Measurements from ENCODE around the gene CYTH1. TPM values are rescaled to one million over a fixed set of nuclear protein-coding genes. Genes with fewer than 3 reads are reported as not detected.

CYTH1 gene
- total RNA-seq, 1 experiment from 2014 or later: 46.7 TPM

DNA sequence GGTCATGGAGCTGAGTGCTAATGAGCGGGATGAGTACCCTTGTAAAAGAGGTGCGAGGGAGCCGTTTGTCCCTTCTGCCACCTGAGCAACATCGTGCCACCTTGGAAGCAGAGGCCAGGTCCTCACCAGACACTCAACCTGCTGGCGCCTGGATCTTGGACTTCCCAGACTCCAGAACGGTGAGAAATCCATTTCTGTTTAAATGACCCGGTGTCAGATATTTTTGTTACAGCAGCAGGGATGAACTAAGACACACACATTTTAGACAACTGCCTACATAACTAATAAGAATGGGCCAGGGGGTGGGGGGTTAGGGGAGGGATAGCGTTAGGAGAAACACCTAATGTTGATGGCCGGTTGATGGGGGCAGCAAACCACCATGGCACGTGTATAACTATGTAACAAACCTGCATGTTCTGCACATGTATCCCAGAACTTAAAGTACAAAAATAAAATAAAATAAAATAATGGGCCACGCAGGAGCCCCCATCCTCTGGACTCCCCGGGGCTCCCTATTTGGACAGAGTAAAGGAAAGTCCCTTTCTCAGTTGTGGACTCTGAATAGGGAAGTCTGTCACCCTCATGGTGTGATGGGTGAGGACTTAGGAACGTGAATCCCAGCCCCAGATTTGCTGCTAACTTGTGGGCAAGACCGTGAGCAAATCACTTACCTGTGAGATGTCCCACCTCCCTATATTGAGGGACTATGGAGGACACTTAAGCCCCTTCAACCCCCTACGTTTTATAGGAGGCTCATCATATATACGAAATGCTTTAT, 144.2 kb downstream of the CYTH1 start:
- no peaks in the 10 kb centered on the region for H3K9me3 ChIP-seq (ENCODE audit: control insufficient read depth, insufficient read depth, low read depth, low read length)
- in situ Hi-C loops (cut with HindIII; ENCODE audit: low pct_unique_long_range_greater_than_20kb, low sequenced_read_pairs): no loop called here
- POLR2A ChIA-PET: no interaction called here
- no peaks in the 10 kb centered on the region for H3K27me3 ChIP-seq (ENCODE audit: control insufficient read depth, insufficient read depth, low read length)
- H3K27ac ChIP-seq (ENCODE audit: low read length): no peak overlapping the region
- BruUV-seq (replicated peaks): no TSS peak
- ATAC-seq: 0 out of 2 replicates have a peak, but pooled peaks have one; percentile 17
- no peak for TF ChIP-seq POLR2AphosphoS5 (IDR thresholded peaks at IDR 0.05; ENCODE audit: low read depth, low read length)
- TF ChIP-seq, protein P1, sequence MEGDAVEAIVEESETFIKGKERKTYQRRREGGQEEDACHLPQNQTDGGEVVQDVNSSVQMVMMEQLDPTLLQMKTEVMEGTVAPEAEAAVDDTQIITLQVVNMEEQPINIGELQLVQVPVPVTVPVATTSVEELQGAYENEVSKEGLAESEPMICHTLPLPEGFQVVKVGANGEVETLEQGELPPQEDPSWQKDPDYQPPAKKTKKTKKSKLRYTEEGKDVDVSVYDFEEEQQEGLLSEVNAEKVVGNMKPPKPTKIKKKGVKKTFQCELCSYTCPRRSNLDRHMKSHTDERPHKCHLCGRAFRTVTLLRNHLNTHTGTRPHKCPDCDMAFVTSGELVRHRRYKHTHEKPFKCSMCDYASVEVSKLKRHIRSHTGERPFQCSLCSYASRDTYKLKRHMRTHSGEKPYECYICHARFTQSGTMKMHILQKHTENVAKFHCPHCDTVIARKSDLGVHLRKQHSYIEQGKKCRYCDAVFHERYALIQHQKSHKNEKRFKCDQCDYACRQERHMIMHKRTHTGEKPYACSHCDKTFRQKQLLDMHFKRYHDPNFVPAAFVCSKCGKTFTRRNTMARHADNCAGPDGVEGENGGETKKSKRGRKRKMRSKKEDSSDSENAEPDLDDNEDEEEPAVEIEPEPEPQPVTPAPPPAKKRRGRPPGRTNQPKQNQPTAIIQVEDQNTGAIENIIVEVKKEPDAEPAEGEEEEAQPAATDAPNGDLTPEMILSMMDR (IDR thresholded peaks at IDR 0.05): no peak
- TF ChIP-seq TCF7L2 (IDR thresholded peaks at IDR 0.05; ENCODE audit: low read depth, low read length): no peak
- TF ChIP-seq SIN3A (IDR thresholded peaks at IDR 0.05; ENCODE audit: borderline replicate concordance, insufficient read depth, low read depth, low read length): no peak
- TF ChIP-seq, protein P2, sequence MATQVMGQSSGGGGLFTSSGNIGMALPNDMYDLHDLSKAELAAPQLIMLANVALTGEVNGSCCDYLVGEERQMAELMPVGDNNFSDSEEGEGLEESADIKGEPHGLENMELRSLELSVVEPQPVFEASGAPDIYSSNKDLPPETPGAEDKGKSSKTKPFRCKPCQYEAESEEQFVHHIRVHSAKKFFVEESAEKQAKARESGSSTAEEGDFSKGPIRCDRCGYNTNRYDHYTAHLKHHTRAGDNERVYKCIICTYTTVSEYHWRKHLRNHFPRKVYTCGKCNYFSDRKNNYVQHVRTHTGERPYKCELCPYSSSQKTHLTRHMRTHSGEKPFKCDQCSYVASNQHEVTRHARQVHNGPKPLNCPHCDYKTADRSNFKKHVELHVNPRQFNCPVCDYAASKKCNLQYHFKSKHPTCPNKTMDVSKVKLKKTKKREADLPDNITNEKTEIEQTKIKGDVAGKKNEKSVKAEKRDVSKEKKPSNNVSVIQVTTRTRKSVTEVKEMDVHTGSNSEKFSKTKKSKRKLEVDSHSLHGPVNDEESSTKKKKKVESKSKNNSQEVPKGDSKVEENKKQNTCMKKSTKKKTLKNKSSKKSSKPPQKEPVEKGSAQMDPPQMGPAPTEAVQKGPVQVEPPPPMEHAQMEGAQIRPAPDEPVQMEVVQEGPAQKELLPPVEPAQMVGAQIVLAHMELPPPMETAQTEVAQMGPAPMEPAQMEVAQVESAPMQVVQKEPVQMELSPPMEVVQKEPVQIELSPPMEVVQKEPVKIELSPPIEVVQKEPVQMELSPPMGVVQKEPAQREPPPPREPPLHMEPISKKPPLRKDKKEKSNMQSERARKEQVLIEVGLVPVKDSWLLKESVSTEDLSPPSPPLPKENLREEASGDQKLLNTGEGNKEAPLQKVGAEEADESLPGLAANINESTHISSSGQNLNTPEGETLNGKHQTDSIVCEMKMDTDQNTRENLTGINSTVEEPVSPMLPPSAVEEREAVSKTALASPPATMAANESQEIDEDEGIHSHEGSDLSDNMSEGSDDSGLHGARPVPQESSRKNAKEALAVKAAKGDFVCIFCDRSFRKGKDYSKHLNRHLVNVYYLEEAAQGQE (IDR thresholded peaks at IDR 0.05; ENCODE audit: insufficient read depth in 1 of 2, low read depth in 2 of 2, low read length in 1 of 2): no peak
- H3K4me3 ChIP-seq (ENCODE audit: low read depth in 2 of 2, low read length in 2 of 2): no peak overlapping the region
- no peaks in the 10 kb centered on the region for H3K4me1 ChIP-seq (ENCODE audit: control insufficient read depth, insufficient read depth, low read length)
- no peaks in the 10 kb centered on the region for H3K36me3 ChIP-seq (ENCODE audit: control insufficient read depth, insufficient read depth, low read length)
- intact Hi-C loops (cut with micrococcal nuclease; ENCODE audit: unreplicated experiment): no loop called here
- no peak for DNase-seq (ENCODE audit: low read depth, low spot score)
- CTCF ChIA-PET: no interaction called here

DNA sequence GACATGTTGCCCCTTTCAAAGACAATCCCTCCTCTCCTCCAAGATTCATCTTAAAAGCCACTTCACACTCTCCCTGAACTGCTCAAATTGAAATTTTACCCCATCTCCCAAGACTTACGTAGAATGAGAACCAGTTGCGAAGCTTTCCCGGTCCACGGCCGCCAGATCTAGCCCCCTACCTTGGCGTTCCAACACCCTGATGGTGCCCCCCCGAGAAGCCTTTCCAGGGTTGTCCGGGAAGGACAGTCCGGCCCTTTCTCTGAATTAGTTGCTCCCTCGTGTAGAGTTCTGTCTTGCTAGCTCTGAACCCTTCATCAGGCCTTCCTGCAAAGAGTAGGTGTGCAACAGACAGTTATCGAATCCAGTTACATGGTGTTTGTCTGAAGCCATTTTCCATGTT, 144.9 kb downstream of the CYTH1 start:
- in situ Hi-C loops (cut with HindIII; ENCODE audit: low pct_unique_long_range_greater_than_20kb, low sequenced_read_pairs): no loop called here
- H3K36me3 ChIP-seq (ENCODE audit: control insufficient read depth, insufficient read depth, low read length): no peaks in the 10 kb centered on the region
- no TSS peak for BruUV-seq (replicated peaks)
- POLR2A ChIA-PET: no interaction called here
- intact Hi-C loops (cut with micrococcal nuclease; ENCODE audit: unreplicated experiment): no loop called here
- TF ChIP-seq POLR2AphosphoS5 (IDR thresholded peaks at IDR 0.05; ENCODE audit: low read depth, low read length) (no peak), TCF7L2 (IDR thresholded peaks at IDR 0.05; ENCODE audit: low read depth, low read length) (no peak), SIN3A (IDR thresholded peaks at IDR 0.05; ENCODE audit: borderline replicate concordance, insufficient read depth, low read depth, low read length) (no peak)
- TF ChIP-seq, protein P1 (IDR thresholded peaks at IDR 0.05): no peak
- TF ChIP-seq, protein P2 (IDR thresholded peaks at IDR 0.05; ENCODE audit: insufficient read depth in 1 of 2, low read depth in 2 of 2, low read length in 1 of 2): no peak
- no peak for ATAC-seq
- DNase-seq (ENCODE audit: low read depth, low spot score): no peak
- H3K27ac ChIP-seq (ENCODE audit: low read length): no peak overlapping the region
- no peaks in the 10 kb centered on the region for H3K9me3 ChIP-seq (ENCODE audit: control insufficient read depth, insufficient read depth, low read depth, low read length)
- no peaks in the 10 kb centered on the region for H3K27me3 ChIP-seq (ENCODE audit: control insufficient read depth, insufficient read depth, low read length)
- no peaks in the 10 kb centered on the region for H3K4me1 ChIP-seq (ENCODE audit: control insufficient read depth, insufficient read depth, low read length)
- H3K4me3 ChIP-seq (ENCODE audit: low read depth in 2 of 2, low read length in 2 of 2): no peak overlapping the region
- CTCF ChIA-PET: no interaction called here
